Psoas muscle (tissue), 8 donors: Measurements from ENCODE around the gene GLP2R. TPM values are rescaled to one million over a fixed set of nuclear protein-coding genes. Genes with fewer than 3 reads are reported as not detected.

Experiments
- ATAC-seq, 4 donors: fragments of 200-7000 bp; cut with Tn5 transposase; one replicate each; pipeline ENCODE4 v1.9.1; 2020; ENCODE audit warnings: moderate library complexity in 3 of 4, mild to moderate bottlenecking in 2 of 4
- DNase-seq, 2 donors: peaks; one replicate each; pipeline ENCODE4 v3.0.0-alpha.2; 2020
- H3K27ac ChIP-seq: fragments of 200-600 bp; one replicate; pipeline ENCODE4 v1.8.0; 2022
- H3K27me3 ChIP-seq, 3 donors: fragments of 200-600 bp in 1 of 3; one replicate each; pipeline versions ENCODE4 v1.6.1 to v1.8.0; 2013 to 2022; ENCODE audit warnings: low read length in 2 of 3, mild to moderate bottlenecking in 2 of 3, moderate library complexity in 1 of 3; ENCODE audit not compliant: insufficient read depth in 3 of 3
- H3K36me3 ChIP-seq, 2 donors: fragments of 200-600 bp in 1 of 2; one replicate each; pipeline versions ENCODE4 v1.6.1 to v1.8.0; 2013 to 2022; ENCODE audit warnings: low read depth in 1 of 2, mild to moderate bottlenecking in 1 of 2, moderate library complexity in 1 of 2; ENCODE audit not compliant: insufficient read depth in 1 of 2
- H3K4me1 ChIP-seq: fragments of 200-600 bp; one replicate; pipeline ENCODE4 v1.8.0; 2022
- H3K4me3 ChIP-seq: fragments of 200-600 bp; one replicate; pipeline ENCODE4 v1.8.0; 2022; ENCODE audit warnings: mild to moderate bottlenecking
- H3K9me3 ChIP-seq: fragments of 200-600 bp; one replicate; pipeline ENCODE4 v1.8.0; 2022
- CTCF ChIP-seq: fragments of 200-600 bp; IDR thresholded peaks from one replicate; pipeline ENCODE4 v1.8.0; 2022; ENCODE audit warnings: antibody characterized with exemption
- WGBS, 3 donors: extraction: QIAGEN DNeasy Blood & Tissue Kit; methylation state at CpG; one replicate each; pipeline versions ENCODE4 v1.1.6 to v1.1.7; 2013; 5-methylcytosine and 5-hydroxymethylcytosine counted together
- intact Hi-C, 2 donors: fragments of 100-400 bp; cut with DNase I; formaldehyde crosslinking; loops; one replicate each; pipeline versions ENCODE4 v1.11.0 to v1.14.2; 2022
- polyA plus RNA-seq, 3 donors: library from polyadenylated mRNA; stranded (reverse); fragments of 200-250 nt; gene quantifications; one replicate each; pipeline ENCODE4 v1.2.3, GENCODE V29; 2013
- total RNA-seq, 4 donors: library from RNA; stranded (reverse); fragmentation: NEBNext Ultra II Directional in 2 of 4; extraction: Animal tissue kit (Norgen Biotek cat#: 25700) in 2 of 4; gene quantifications; one replicate each; pipeline versions ENCODE4 v1.2.1 to v1.2.4, GENCODE V29; 2021 to 2023
- donor health status: healthy with polysubstance abuse.
- donor health status: DM: no; HTN: no; CAD: no; lungs with moderate emphysema.
- donor health status: Bipolar disorder and iron deficiency.
- donor health status: healthy.
- donor health status: DM: yes; HTN: yes; CAD: no.
- donor health status: DM: no; HTN: no; CAD: no.
- donor health status: DM: no; HTN: no; CAD: no.
- donor health status: DM: yes; HTN: yes; CAD: no.

GLP2R gene
- total and polyA plus RNA-seq, 7 donors: 0.12 to 0.30 (median 0.17) TPM; not detected in 4

GRCh38 chr17:9929871-9930270 lies 104.1 kb downstream of the GLP2R start:
- no peak overlapping the region for H3K27ac ChIP-seq
- H3K9me3 ChIP-seq: no peaks in the 10 kb centered on the region
- no peak for DNase-seq
- H3K36me3 ChIP-seq: no peaks in the 10 kb centered on the region
- no peak overlapping the region for H3K4me3 ChIP-seq
- no peaks in the 10 kb centered on the region for H3K4me1 ChIP-seq
- H3K27me3 ChIP-seq: peaks cover 0 to 11% (median 0%) of the 10 kb centered on the region in 3 donors
- WGBS, 3 donors: 53 to 76% (median 53%) methylated on average over 8 of the region's 8 CpGs
- peak in 1 of 4 donors; percentile 47 for ATAC-seq
- intact Hi-C loops: loop anchor here (5.0 to 10.0 kb wide), 2 partner anchors 682 to 685 kb away; no protein-coding TSS in a partner anchor
- no peak for TF ChIP-seq CTCF

- Histone ChIP-seq H3K4me1 (no peaks in the 10 kb centered on the region), H3K36me3 (no peaks in the 10 kb centered on the region), H3K9me3 (no peaks in the 10 kb centered on the region), H3K27me3 (peaks cover 0 to 11% (median 0%) of the 10 kb centered on the region in 3 donors), H3K4me3 (no peak overlapping the region), H3K27ac (no peak overlapping the region)
- no peak for TF ChIP-seq CTCF
- 54 to 74% (median 59%) methylated on average over 12 of the region's 12 CpGs for WGBS, 3 donors
- DNase-seq (no peak), ATAC-seq (no peak)
- intact Hi-C loops: no loop called here
Measured at GRCh38 chr17:9931144-9931741, 105.5 kb downstream of the GLP2R start.

- TF ChIP-seq CTCF: no peak
- WGBS, 3 donors: 80 to 83% (median 80%) methylated on average over 2 of the region's 2 CpGs
- no peak for DNase-seq
- H3K36me3 ChIP-seq: no peaks in the 10 kb centered on the region
- H3K9me3 ChIP-seq: no peaks in the 10 kb centered on the region
- H3K4me3 ChIP-seq: no peak overlapping the region
- H3K27me3 ChIP-seq: peaks cover 0 to 11% (median 0%) of the 10 kb centered on the region in 3 donors
- no peaks in the 10 kb centered on the region for H3K4me1 ChIP-seq
- intact Hi-C loops: no loop called here
- ATAC-seq: no peak
- no peak overlapping the region for H3K27ac ChIP-seq
Measured at GRCh38 chr17:9932491-9932890, 106.8 kb downstream of the GLP2R start.

GRCh38 chr17:9934331-9934730 lies 108.6 kb downstream of the GLP2R start:
- Histone ChIP-seq H3K9me3 (peaks cover 6% of the 10 kb centered on the region), H3K27me3 (peaks cover 0 to 11% (median 0%) of the 10 kb centered on the region in 3 donors), H3K4me1 (no peaks in the 10 kb centered on the region), H3K36me3 (no peaks in the 10 kb centered on the region), H3K27ac (no peak overlapping the region), H3K4me3 (no peak overlapping the region)
- 62 to 71% (median 68%) methylated on average over 7 of the region's 7 CpGs for WGBS, 3 donors
- no peak for ATAC-seq
- DNase-seq: no peak
- intact Hi-C loops: no loop called here
- TF ChIP-seq CTCF: no peak

GRCh38 chr17:9935408-9935807 lies 109.7 kb downstream of the GLP2R start:
- Histone ChIP-seq H3K36me3 (no peaks in the 10 kb centered on the region), H3K27ac (no peak overlapping the region)
- 52 to 66% (median 57%) methylated on average over 6 of the region's 6 CpGs for WGBS, 3 donors

More at GRCh38 chr17:9935408-9935807, 109.7 kb downstream of the GLP2R start:
- DNase-seq: peak in 1 of 2 donors; percentile 67
- peaks cover 0 to 11% (median 0%) of the 10 kb centered on the region in 3 donors for H3K27me3 ChIP-seq
- TF ChIP-seq CTCF: no peak
- peaks cover 6% of the 10 kb centered on the region for H3K9me3 ChIP-seq
- peak in 1 of 4 donors; percentile 47 for ATAC-seq
- intact Hi-C loops: no loop called here
- no peaks in the 10 kb centered on the region for H3K4me1 ChIP-seq
- no peak overlapping the region for H3K4me3 ChIP-seq
